ENCODE results near the gene BCAS4. TPM values are rescaled to one million over a fixed set of nuclear protein-coding genes. Genes with fewer than 3 reads are reported as not detected.
A peak's percentile ranks its signal among the peaks of the same experiment; 100 is the strongest.

Gene BCAS4
- total RNA-seq, 3 donors from 2014 or later (not counting 1 experiment from before 2014, with no cell fraction given), result 7.7 to 13.5 (median 10.5) TPM

DNA sequence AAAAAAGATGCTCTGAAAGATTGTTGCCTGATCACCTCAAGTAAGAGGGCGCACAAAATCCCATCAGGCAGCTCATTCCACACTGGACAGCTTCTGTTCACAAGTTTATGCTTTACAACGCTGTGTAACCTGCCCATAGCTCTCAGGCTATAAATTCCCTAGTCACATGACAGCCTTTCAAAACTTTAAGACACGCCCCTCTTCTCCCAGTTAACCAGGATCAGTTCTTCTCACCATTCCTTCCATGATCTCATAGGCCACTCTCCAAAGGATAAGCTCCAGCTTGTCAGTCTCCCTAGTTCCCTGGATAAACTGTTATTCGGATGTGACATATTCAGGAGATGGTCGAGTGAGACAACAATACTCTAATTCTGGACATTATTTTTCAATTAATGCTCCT, 121.4 kb downstream of the BCAS4 start:
- H3K9me3 Mint-ChIP-seq, result no peaks in the 10 kb centered on the region
- no peak for DNase-seq
- TF ChIP-seq CTCF (IDR thresholded peaks at IDR 0.05), result no peak
- no peaks in the 10 kb centered on the region for H3K27me3 Mint-ChIP-seq (ENCODE audit: low read depth in 2 of 2)
- Histone ChIP-seq H3K4me1 (ENCODE audit: control insufficient read depth, insufficient read depth, low read length) (peaks cover 5% of the 10 kb centered on the region), H3K27me3 (ENCODE audit: control insufficient read depth, insufficient read depth, low read length) (no peaks in the 10 kb centered on the region), H3K27ac (ENCODE audit: low read length) (no peak overlapping the region), H3K36me3 (ENCODE audit: control insufficient read depth, insufficient read depth, low read length) (peaks cover 7% of the 10 kb centered on the region), H3K9me3 (ENCODE audit: control insufficient read depth, insufficient read depth, low read length) (no peaks in the 10 kb centered on the region), H3K4me3 (ENCODE audit: low read length) (no peak overlapping the region)
- peaks cover 82 to 86% of the 10 kb centered on the region in 2 donors for H3K4me1 Mint-ChIP-seq
- WGBS (ENCODE audit: insufficient coverage), result 78% methylated on average over 5 of the region's 5 CpGs
- ATAC-seq, result no peak
- intact Hi-C loops (cut with micrococcal nuclease), result no loop called here
- no peaks in the 10 kb centered on the region for H3K36me3 Mint-ChIP-seq
- H3K27ac Mint-ChIP-seq, result peak overlapping the region; percentile 57 to 80
- H3K4me3 Mint-ChIP-seq, result no peak overlapping the region

DNA sequence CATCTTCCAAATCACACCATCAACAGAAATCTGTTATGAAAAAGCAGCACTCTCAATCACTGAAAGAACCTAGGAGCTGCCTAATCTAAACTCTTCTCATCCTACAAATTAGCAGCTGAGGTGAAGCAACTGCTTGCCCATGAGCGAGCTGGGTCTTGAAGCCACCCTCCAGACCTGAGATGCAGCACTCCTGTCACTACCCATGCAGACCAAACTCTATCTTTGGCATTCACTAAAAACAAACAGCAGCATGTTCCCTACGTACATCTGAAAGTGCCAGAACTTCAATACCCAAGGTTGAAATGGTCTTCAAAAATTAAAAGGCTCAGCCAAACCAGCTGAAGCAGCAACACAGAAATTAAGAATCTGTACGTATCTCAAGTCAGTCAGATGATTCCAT, 122.1 kb downstream of the BCAS4 start:
- H3K4me3 Mint-ChIP-seq, result no peak overlapping the region

GRCh38 chr20:50918403-50918802, 123.5 kb downstream of the BCAS4 start:
- no peak overlapping the region for H3K27ac ChIP-seq (ENCODE audit: low read length)
- peak overlapping the region; percentile 65 to 80 for H3K27ac Mint-ChIP-seq
- H3K4me3 ChIP-seq (ENCODE audit: low read length), result no peak overlapping the region
- no peaks in the 10 kb centered on the region for H3K9me3 ChIP-seq (ENCODE audit: control insufficient read depth, insufficient read depth, low read length)
- no peak overlapping the region for H3K4me3 Mint-ChIP-seq
- no peaks in the 10 kb centered on the region for H3K36me3 Mint-ChIP-seq
- ATAC-seq (no peak), DNase-seq (no peak)
- no peaks in the 10 kb centered on the region for H3K27me3 Mint-ChIP-seq (ENCODE audit: low read depth in 2 of 2)
- no peaks in the 10 kb centered on the region for H3K27me3 ChIP-seq (ENCODE audit: control insufficient read depth, insufficient read depth, low read length)
- TF ChIP-seq CTCF (IDR thresholded peaks at IDR 0.05), result no peak
- peaks cover 11% of the 10 kb centered on the region for H3K36me3 ChIP-seq (ENCODE audit: control insufficient read depth, insufficient read depth, low read length)
- 89% methylated on average over 3 of the region's 3 CpGs for WGBS (ENCODE audit: insufficient coverage)
- peaks cover 75 to 82% of the 10 kb centered on the region in 2 donors for H3K4me1 Mint-ChIP-seq
- intact Hi-C loops (cut with micrococcal nuclease), result no loop called here
- no peaks in the 10 kb centered on the region for H3K9me3 Mint-ChIP-seq
- peaks cover 5% of the 10 kb centered on the region for H3K4me1 ChIP-seq (ENCODE audit: control insufficient read depth, insufficient read depth, low read length)

More for the DNA sequence above, 122.1 kb downstream of the BCAS4 start:
- H3K4me1 Mint-ChIP-seq, result peaks cover 83 to 85% of the 10 kb centered on the region in 2 donors
- H3K9me3 Mint-ChIP-seq, result no peaks in the 10 kb centered on the region
- no peaks in the 10 kb centered on the region for H3K36me3 Mint-ChIP-seq
- ATAC-seq (no peak), DNase-seq (no peak)
- no peaks in the 10 kb centered on the region for H3K27me3 Mint-ChIP-seq (ENCODE audit: low read depth in 2 of 2)
- no peak for TF ChIP-seq CTCF (IDR thresholded peaks at IDR 0.05)
- 78% methylated on average over 3 of the region's 3 CpGs for WGBS (ENCODE audit: insufficient coverage)
- Histone ChIP-seq H3K4me1 (ENCODE audit: control insufficient read depth, insufficient read depth, low read length) (peaks cover 5% of the 10 kb centered on the region), H3K4me3 (ENCODE audit: low read length) (no peak overlapping the region), H3K9me3 (ENCODE audit: control insufficient read depth, insufficient read depth, low read length) (no peaks in the 10 kb centered on the region), H3K36me3 (ENCODE audit: control insufficient read depth, insufficient read depth, low read length) (peaks cover 7% of the 10 kb centered on the region), H3K27ac (ENCODE audit: low read length) (no peak overlapping the region), H3K27me3 (ENCODE audit: control insufficient read depth, insufficient read depth, low read length) (no peaks in the 10 kb centered on the region)
- H3K27ac Mint-ChIP-seq, result peak overlapping the region; percentile 57 to 80
- intact Hi-C loops (cut with micrococcal nuclease), result no loop called here

DNA sequence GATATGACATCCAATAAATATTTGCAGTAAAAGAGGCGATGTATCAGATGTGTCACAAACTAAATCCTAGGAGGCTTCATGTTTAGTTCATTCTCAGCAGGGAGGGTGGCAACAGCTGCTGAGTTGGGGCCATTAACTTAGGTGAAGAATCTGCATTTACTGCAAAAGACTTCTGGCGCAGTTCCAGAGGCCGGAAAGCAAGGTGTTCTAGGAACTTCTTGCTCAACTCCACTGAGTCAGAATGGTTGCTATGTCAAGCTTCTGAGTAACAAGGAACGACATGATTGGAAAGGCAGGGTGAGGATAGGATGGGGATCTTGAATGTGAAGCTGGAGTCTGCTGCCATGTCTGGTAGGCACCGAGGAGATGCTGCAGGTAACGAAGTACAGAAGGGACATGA, 124.7 kb downstream of the BCAS4 start:
- H3K27me3 ChIP-seq (ENCODE audit: control insufficient read depth, insufficient read depth, low read length), result no peaks in the 10 kb centered on the region
- H3K4me3 ChIP-seq (ENCODE audit: low read length), result no peak overlapping the region
- DNase-seq, result no peak
- no peak for ATAC-seq
- Mint-ChIP-seq H3K9me3 (no peaks in the 10 kb centered on the region), H3K4me1 (peaks cover 71 to 78% of the 10 kb centered on the region in 2 donors), H3K4me3 (no peak overlapping the region), H3K36me3 (no peaks in the 10 kb centered on the region), H3K27me3 (ENCODE audit: low read depth in 2 of 2) (no peaks in the 10 kb centered on the region), H3K27ac (peak overlapping the region; percentile 80 to 84)
- 91% methylated on average over 6 of the region's 6 CpGs for WGBS (ENCODE audit: insufficient coverage)
- peaks cover 8% of the 10 kb centered on the region for H3K4me1 ChIP-seq (ENCODE audit: control insufficient read depth, insufficient read depth, low read length)
- no peak for TF ChIP-seq CTCF (IDR thresholded peaks at IDR 0.05)
- no peak overlapping the region for H3K27ac ChIP-seq (ENCODE audit: low read length)
- intact Hi-C loops (cut with micrococcal nuclease), result no loop called here
- no peaks in the 10 kb centered on the region for H3K9me3 ChIP-seq (ENCODE audit: control insufficient read depth, insufficient read depth, low read length)
- H3K36me3 ChIP-seq (ENCODE audit: control insufficient read depth, insufficient read depth, low read length), result peaks cover 16% of the 10 kb centered on the region

Data from natural killer cell (primary cell).